Skeletal muscle satellite cell (primary cell): ENCODE data around the gene NCBP3.

Experiments used
- H3K27me3 ChIP-seq: 2 replicates; pipeline ENCODE4 v1.7.0; 2013; ENCODE audit warnings: low read length; ENCODE audit not compliant: control insufficient read depth, insufficient read depth
- H3K36me3 ChIP-seq: 2 replicates; pipeline ENCODE4 v1.7.0; 2013; ENCODE audit warnings: mild to moderate bottlenecking, control low read depth, low read length; ENCODE audit not compliant: insufficient read depth
- H3K4me1 ChIP-seq: 2 replicates; pipeline ENCODE4 v1.7.0; 2013; ENCODE audit warnings: low read length; ENCODE audit not compliant: control insufficient read depth, insufficient read depth
- H3K4me2 ChIP-seq: 2 replicates; pipeline ENCODE4 v1.7.0; 2013; ENCODE audit warnings: mild to moderate bottlenecking, low read length
- H3K4me3 ChIP-seq: 2 replicates; pipeline ENCODE4 v1.7.0; 2013; ENCODE audit warnings: low read length
- H3K9ac ChIP-seq: 2 replicates; pipeline ENCODE4 v1.7.0; 2013; ENCODE audit warnings: mild to moderate bottlenecking, low read depth, low read length, moderate library complexity
- H3K9me3 ChIP-seq: replicated peaks from 2 replicates; pipeline ENCODE4 v1.7.0; 2013; ENCODE audit warnings: mild to moderate bottlenecking, control low read depth, low read length

NCBP3 gene

GRCh38 chr17:3817851-3818605 is 28.0 kb downstream of the NCBP3 start:
- H3K4me1 ChIP-seq: no peaks in the 10 kb centered on the region
- H3K4me2 ChIP-seq: no peak overlapping the region
- H3K27me3 ChIP-seq: no peaks in the 10 kb centered on the region
- peaks cover 83% of the 10 kb centered on the region for H3K36me3 ChIP-seq
- no peak overlapping the region for H3K4me3 ChIP-seq
- H3K9me3 ChIP-seq: no peaks in the 10 kb centered on the region
- no peak overlapping the region for H3K9ac ChIP-seq

GRCh38 chr17:3815925-3816324 is 30.1 kb downstream of the NCBP3 start:
- Histone ChIP-seq H3K9ac (no peak overlapping the region), H3K4me1 (no peaks in the 10 kb centered on the region), H3K36me3 (peaks cover 84% of the 10 kb centered on the region), H3K4me3 (no peak overlapping the region), H3K27me3 (no peaks in the 10 kb centered on the region), H3K4me2 (no peak overlapping the region), H3K9me3 (no peaks in the 10 kb centered on the region)

GRCh38 chr17:3815122-3815521 is 30.9 kb downstream of the NCBP3 start:
- Histone ChIP-seq H3K4me1 (no peaks in the 10 kb centered on the region), H3K4me3 (no peak overlapping the region), H3K36me3 (peaks cover 86% of the 10 kb centered on the region), H3K4me2 (no peak overlapping the region), H3K9me3 (no peaks in the 10 kb centered on the region), H3K9ac (no peak overlapping the region), H3K27me3 (no peaks in the 10 kb centered on the region)

GRCh38 chr17:3814361-3814760 is 31.7 kb downstream of the NCBP3 start:
- no peak overlapping the region for H3K9ac ChIP-seq
- peaks cover 82% of the 10 kb centered on the region for H3K36me3 ChIP-seq
- no peaks in the 10 kb centered on the region for H3K4me1 ChIP-seq

GRCh38 chr17:3813171-3813570 is 32.9 kb downstream of the NCBP3 start:
- Histone ChIP-seq H3K4me1 (peaks cover 7% of the 10 kb centered on the region), H3K27me3 (no peaks in the 10 kb centered on the region), H3K9me3 (no peaks in the 10 kb centered on the region), H3K36me3 (peaks cover 81% of the 10 kb centered on the region), H3K4me2 (no peak overlapping the region), H3K4me3 (no peak overlapping the region), H3K9ac (no peak overlapping the region)

More at GRCh38 chr17:3814361-3814760, 31.7 kb downstream of the NCBP3 start:
- Histone ChIP-seq H3K27me3 (no peaks in the 10 kb centered on the region), H3K4me3 (no peak overlapping the region), H3K4me2 (no peak overlapping the region), H3K9me3 (no peaks in the 10 kb centered on the region)

- no peak overlapping the region for H3K9ac ChIP-seq
- H3K4me3 ChIP-seq: no peak overlapping the region
- no peaks in the 10 kb centered on the region for H3K9me3 ChIP-seq
- no peak overlapping the region for H3K4me2 ChIP-seq
- peaks cover 81% of the 10 kb centered on the region for H3K36me3 ChIP-seq
- peaks cover 8% of the 10 kb centered on the region for H3K4me1 ChIP-seq
- no peaks in the 10 kb centered on the region for H3K27me3 ChIP-seq
These were observed 33.3 kb downstream of the NCBP3 start for GRCh38 chr17:3812771-3813170.

GRCh38 chr17:3812284-3812683 is 33.8 kb downstream of the NCBP3 start:
- H3K27me3 ChIP-seq: no peaks in the 10 kb centered on the region
- no peak overlapping the region for H3K9ac ChIP-seq
- H3K9me3 ChIP-seq: no peaks in the 10 kb centered on the region
- no peak overlapping the region for H3K4me3 ChIP-seq
- H3K36me3 ChIP-seq: peaks cover 83% of the 10 kb centered on the region
- H3K4me1 ChIP-seq: peaks cover 8% of the 10 kb centered on the region
- no peak overlapping the region for H3K4me2 ChIP-seq

- no peak overlapping the region for H3K4me3 ChIP-seq
- H3K9me3 ChIP-seq: no peaks in the 10 kb centered on the region
- no peaks in the 10 kb centered on the region for H3K27me3 ChIP-seq
- no peak overlapping the region for H3K4me2 ChIP-seq
- H3K4me1 ChIP-seq: peaks cover 9% of the 10 kb centered on the region
- no peak overlapping the region for H3K9ac ChIP-seq
- peaks cover 73% of the 10 kb centered on the region for H3K36me3 ChIP-seq
These were observed 36.0 kb downstream of the NCBP3 start for GRCh38 chr17:3810019-3810418.

GRCh38 chr17:3809135-3809534 is 36.9 kb downstream of the NCBP3 start:
- no peaks in the 10 kb centered on the region for H3K27me3 ChIP-seq
- peaks cover 18% of the 10 kb centered on the region for H3K4me1 ChIP-seq
- peaks cover 65% of the 10 kb centered on the region for H3K36me3 ChIP-seq
- H3K9me3 ChIP-seq: no peaks in the 10 kb centered on the region
- H3K4me3 ChIP-seq: no peak overlapping the region
- H3K9ac ChIP-seq: no peak overlapping the region
- H3K4me2 ChIP-seq: no peak overlapping the region

GRCh38 chr17:3808701-3809100 is 37.3 kb downstream of the NCBP3 start:
- no peaks in the 10 kb centered on the region for H3K9me3 ChIP-seq
- peaks cover 61% of the 10 kb centered on the region for H3K36me3 ChIP-seq
- H3K4me1 ChIP-seq: peaks cover 22% of the 10 kb centered on the region
- H3K27me3 ChIP-seq: no peaks in the 10 kb centered on the region
- H3K4me3 ChIP-seq: no peak overlapping the region
- no peak overlapping the region for H3K4me2 ChIP-seq
- H3K9ac ChIP-seq: no peak overlapping the region

- Histone ChIP-seq H3K36me3 (peaks cover 33% of the 10 kb centered on the region), H3K4me3 (no peak overlapping the region), H3K4me1 (peaks cover 48% of the 10 kb centered on the region), H3K9ac (no peak overlapping the region), H3K27me3 (no peaks in the 10 kb centered on the region), H3K9me3 (no peaks in the 10 kb centered on the region), H3K4me2 (no peak overlapping the region)
These were observed 40.5 kb downstream of the NCBP3 start for GRCh38 chr17:3805581-3805980.

GRCh38 chr17:3804503-3804931 is 41.5 kb downstream of the NCBP3 start:
- Histone ChIP-seq H3K36me3 (peaks cover 25% of the 10 kb centered on the region), H3K4me3 (no peak overlapping the region), H3K4me2 (no peak overlapping the region), H3K4me1 (peaks cover 49% of the 10 kb centered on the region), H3K27me3 (no peaks in the 10 kb centered on the region), H3K9me3 (no peaks in the 10 kb centered on the region), H3K9ac (no peak overlapping the region)
